HEK293T (cell line): Measurements from ENCODE around the gene PAAF1.

Source experiments
- FOXA1 ChIP-seq: fragments of 450-650 bp; IDR thresholded peaks from 2 replicates; pipeline ENCODE4 v1.6.1; 2016; ENCODE audit warnings: mild to moderate bottlenecking
- FOXK2 ChIP-seq: fragments of 450-650 bp; IDR thresholded peaks from 2 replicates; pipeline ENCODE4 v1.6.1; 2016; ENCODE audit warnings: mild to moderate bottlenecking
- FOXM1 ChIP-seq: fragments of 450-650 bp; IDR thresholded peaks from 2 replicates; pipeline ENCODE4 v1.6.1; 2017; ENCODE audit warnings: mild to moderate bottlenecking, borderline replicate concordance

DNA sequence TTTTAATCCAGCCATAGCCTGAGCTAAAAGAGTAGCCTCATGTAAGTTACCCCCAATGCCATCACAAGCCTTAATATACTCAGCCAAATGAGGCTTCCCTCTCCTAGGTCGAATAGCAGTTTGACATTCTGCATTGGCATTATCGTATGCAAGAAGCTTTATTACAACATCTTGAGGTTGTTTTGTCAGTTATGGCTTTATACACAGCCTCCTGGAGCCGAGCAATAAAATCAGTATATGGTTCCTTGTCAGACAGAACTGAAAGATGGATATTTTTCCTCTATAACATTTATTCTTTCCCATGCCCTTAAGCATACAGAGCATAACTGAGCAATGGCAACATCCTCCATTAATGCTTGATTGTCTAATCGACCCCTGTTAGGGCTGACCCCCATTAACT lies 68.6 kb downstream of the PAAF1 start:
- TF ChIP-seq FOXM1: no peak
- TF ChIP-seq FOXK2: no peak
- TF ChIP-seq FOXA1: no peak
